Esophagus muscularis mucosa (tissue), 4 donors: Measurements from ENCODE around the gene CLDN22. TPM values are rescaled to one million over a fixed set of nuclear protein-coding genes. Genes with fewer than 3 reads are reported as not detected.

Experiments used
- DNase-seq: peaks from one replicate; pipeline ENCODE4 v3.0.0-alpha.2; 2017; ENCODE audit errors: extremely low spot score
- H3K27ac ChIP-seq, 4 donors: fragments of 200-600 bp; sonication (generic); replicated peaks in 1 of 4; 1 replicate in 3 of 4; 2 replicates in 1 of 4; pipeline ENCODE4 v1.5.1; 2016 to 2019; ENCODE audit warnings: mild to moderate bottlenecking in 1 of 4
- H3K27me3 ChIP-seq, 4 donors: fragments of 200-600 bp; sonication (generic); one replicate each; pipeline versions ENCODE4 v1.5.1 to v1.6.0; 2016 to 2019
- H3K36me3 ChIP-seq, 4 donors: fragments of 200-600 bp; sonication (generic); one replicate each; pipeline ENCODE4 v1.5.1; 2016 to 2019
- H3K4me1 ChIP-seq, 4 donors: fragments of 200-600 bp; sonication (generic); one replicate each; pipeline ENCODE4 v1.5.1; 2016 to 2019
- H3K4me3 ChIP-seq, 4 donors: fragments of 200-600 bp; sonication (generic); 1 replicate in 2 of 4; 2 replicates in 2 of 4; pipeline ENCODE4 v1.5.1; 2016 to 2019; ENCODE audit warnings: mild to moderate bottlenecking in 4 of 4, moderate library complexity in 1 of 4
- H3K9me3 ChIP-seq, 4 donors: fragments of 200-600 bp; sonication (generic); 1 replicate in 3 of 4; 2 replicates in 1 of 4; pipeline ENCODE4 v1.5.1; 2016 to 2019
- EP300 ChIP-seq: sonication (generic); formaldehyde crosslinking; IDR thresholded peaks from one replicate; pipeline ENCODE4 v1.6.1; 2017; ENCODE audit warnings: antibody characterized with exemption
- POLR2A ChIP-seq: fragments of 450-650 bp; IDR thresholded peaks from one replicate; pipeline ENCODE4 v1.6.1; 2017; ENCODE audit warnings: antibody characterized with exemption, moderate library complexity, mild to moderate bottlenecking, low read depth
- POLR2AphosphoS5 ChIP-seq, 2 donors: sonication (generic); formaldehyde crosslinking; IDR thresholded peaks; one replicate each; pipeline ENCODE4 v1.6.1; 2017; ENCODE audit warnings: antibody characterized with exemption in 2 of 2
- WGBS: methylation state at CpG from one replicate; pipeline ENCODE4 v1.1.5; 2018; 5-methylcytosine and 5-hydroxymethylcytosine counted together
- intact Hi-C: fragments of 100-400 bp; cut with DNase I; formaldehyde crosslinking; loops from one replicate; pipeline ENCODE4 v1.15.1; 2023
- total RNA-seq, 4 donors: library from RNA; depleted of rRNA; stranded (reverse); fragments of >200 nt; gene quantifications; one replicate each; pipeline versions ENCODE4 v1.1.0 to v1.2.1, GENCODE V29; 2016
- TF ChIP-seq, protein P1 (sequence below), 3 experiments: fragments of 200-600 bp in 2 of 3; fragments of 450-650 bp in 1 of 3; sonication (generic) in 2 of 3; IDR thresholded peaks; one replicate each; pipeline ENCODE4 v1.5.1; 2017 to 2019; ENCODE audit warnings: antibody characterized with exemption in 3 of 3, mild to moderate bottlenecking in 2 of 3, moderate library complexity in 1 of 3

The CLDN22 gene
- total RNA-seq, 4 donors from 2014 or later = not detected

DNA sequence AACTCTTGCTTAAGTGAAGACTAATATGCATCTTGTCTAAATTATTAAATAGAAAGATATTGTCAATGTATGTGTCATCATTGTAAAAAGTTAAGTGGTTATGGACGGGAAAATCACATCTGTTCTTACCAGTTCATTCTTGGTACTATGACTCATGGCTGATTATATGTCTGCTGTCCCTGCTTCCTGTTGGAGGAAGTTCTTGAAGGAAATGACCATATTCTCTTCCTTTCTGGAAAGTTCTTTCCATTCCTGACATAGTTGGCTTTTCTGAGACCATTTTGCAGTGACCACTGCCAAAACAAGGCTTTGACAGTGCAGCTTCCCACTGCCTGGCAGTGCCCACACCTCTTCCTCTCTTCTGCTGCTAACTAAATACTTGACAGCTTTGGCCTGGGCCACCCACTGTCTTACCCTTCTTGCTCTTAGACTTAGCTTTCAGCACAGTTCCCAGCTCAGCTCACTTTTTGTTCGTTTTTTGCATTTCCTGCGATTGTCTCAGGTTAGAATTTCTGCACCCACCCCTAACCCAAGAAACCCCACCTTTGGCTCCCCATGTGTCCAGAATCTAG is 15.4 kb upstream of the CLDN22 start:
- Histone ChIP-seq H3K9me3 (no peaks in the 10 kb centered on the region), H3K4me1 (peaks cover 0 to 2% (median under 1%) of the 10 kb centered on the region in 4 donors), H3K27me3 (no peaks in the 10 kb centered on the region), H3K36me3 (no peaks in the 10 kb centered on the region), H3K4me3 (no peak overlapping the region), H3K27ac (no peak overlapping the region)
- intact Hi-C loops = no loop called here
- WGBS = 64% methylated on average over 3 of the region's 3 CpGs
- no peak for DNase-seq
- TF ChIP-seq, protein P1, sequence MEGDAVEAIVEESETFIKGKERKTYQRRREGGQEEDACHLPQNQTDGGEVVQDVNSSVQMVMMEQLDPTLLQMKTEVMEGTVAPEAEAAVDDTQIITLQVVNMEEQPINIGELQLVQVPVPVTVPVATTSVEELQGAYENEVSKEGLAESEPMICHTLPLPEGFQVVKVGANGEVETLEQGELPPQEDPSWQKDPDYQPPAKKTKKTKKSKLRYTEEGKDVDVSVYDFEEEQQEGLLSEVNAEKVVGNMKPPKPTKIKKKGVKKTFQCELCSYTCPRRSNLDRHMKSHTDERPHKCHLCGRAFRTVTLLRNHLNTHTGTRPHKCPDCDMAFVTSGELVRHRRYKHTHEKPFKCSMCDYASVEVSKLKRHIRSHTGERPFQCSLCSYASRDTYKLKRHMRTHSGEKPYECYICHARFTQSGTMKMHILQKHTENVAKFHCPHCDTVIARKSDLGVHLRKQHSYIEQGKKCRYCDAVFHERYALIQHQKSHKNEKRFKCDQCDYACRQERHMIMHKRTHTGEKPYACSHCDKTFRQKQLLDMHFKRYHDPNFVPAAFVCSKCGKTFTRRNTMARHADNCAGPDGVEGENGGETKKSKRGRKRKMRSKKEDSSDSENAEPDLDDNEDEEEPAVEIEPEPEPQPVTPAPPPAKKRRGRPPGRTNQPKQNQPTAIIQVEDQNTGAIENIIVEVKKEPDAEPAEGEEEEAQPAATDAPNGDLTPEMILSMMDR (IDR thresholded peaks at IDR 0.05) = no peak
- TF ChIP-seq POLR2AphosphoS5 (IDR thresholded peaks at IDR 0.05) = no peak
- no peak for TF ChIP-seq POLR2A
- no peak for TF ChIP-seq EP300

- no peaks in the 10 kb centered on the region for H3K36me3 ChIP-seq
- DNase-seq = no peak
- WGBS = 93% methylated on average over 6 of the region's 6 CpGs
- no peak overlapping the region for H3K4me3 ChIP-seq
- H3K27me3 ChIP-seq = no peaks in the 10 kb centered on the region
- H3K4me1 ChIP-seq = peaks cover 0 to 8% (median 3%) of the 10 kb centered on the region in 4 donors
- H3K9me3 ChIP-seq = no peaks in the 10 kb centered on the region
- intact Hi-C loops = no loop called here
- TF ChIP-seq, protein P1 (IDR thresholded peaks at IDR 0.05) = no peak
- TF ChIP-seq EP300 = no peak
- no peak for TF ChIP-seq POLR2A
- TF ChIP-seq POLR2AphosphoS5 (IDR thresholded peaks at IDR 0.05) = no peak
- no peak overlapping the region for H3K27ac ChIP-seq
Observed at GRCh38 chr4:183333983-183334382, 13.9 kb upstream of the CLDN22 start.

DNA sequence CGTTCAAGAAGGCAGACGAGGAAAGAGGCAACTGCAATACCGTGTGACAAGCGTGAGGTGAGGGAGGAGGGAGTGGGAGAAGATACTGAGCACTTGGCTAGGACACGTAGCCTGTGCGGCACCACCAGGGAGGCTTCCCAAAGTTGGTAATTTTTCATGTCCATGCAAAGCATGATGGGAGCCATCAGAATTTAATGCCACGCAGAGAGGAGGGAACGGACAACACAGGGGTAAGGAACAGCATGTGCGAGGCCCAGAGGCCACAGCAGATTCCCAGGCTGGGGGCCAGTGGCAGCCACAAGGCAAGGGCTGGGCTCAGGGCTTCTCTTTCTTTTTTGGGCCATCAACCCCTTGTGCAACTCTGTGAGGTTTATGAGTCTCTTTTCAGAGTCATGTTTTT is 13.1 kb upstream of the CLDN22 start:
- H3K27me3 ChIP-seq = no peaks in the 10 kb centered on the region

DNA sequence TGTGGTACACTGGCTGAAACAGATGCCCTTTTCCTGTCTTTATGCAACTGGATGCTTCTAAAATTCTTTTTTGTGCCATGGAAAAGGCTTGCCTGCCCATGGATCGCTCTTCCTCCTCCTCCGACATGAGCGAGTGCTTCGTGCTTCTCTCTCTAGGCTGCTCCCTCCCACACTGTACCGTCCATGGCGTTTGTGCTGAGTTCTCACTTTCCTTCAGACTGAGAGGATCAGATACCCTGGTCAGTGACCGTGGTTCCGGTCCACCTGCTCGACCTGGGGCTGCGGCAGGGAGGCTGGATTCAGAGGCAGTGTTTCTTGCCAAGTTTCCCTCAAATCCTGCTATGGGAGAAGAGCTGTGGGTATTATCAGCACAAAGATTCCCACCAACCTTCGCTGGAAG is 12.4 kb upstream of the CLDN22 start:
- no peak overlapping the region for H3K4me3 ChIP-seq
- no peak for DNase-seq
- no peaks in the 10 kb centered on the region for H3K27me3 ChIP-seq
- H3K9me3 ChIP-seq = no peaks in the 10 kb centered on the region
- TF ChIP-seq EP300 (no peak), POLR2AphosphoS5 (IDR thresholded peaks at IDR 0.05) (no peak), POLR2A (no peak)
- TF ChIP-seq, protein P1 (IDR thresholded peaks at IDR 0.05) = no peak
- intact Hi-C loops = no loop called here
- WGBS = 91% methylated on average over 11 of the region's 11 CpGs
- H3K36me3 ChIP-seq = no peaks in the 10 kb centered on the region
- no peak overlapping the region for H3K27ac ChIP-seq
- peaks cover 0 to 8% (median 3%) of the 10 kb centered on the region in 4 donors for H3K4me1 ChIP-seq

More for the DNA sequence above, 13.1 kb upstream of the CLDN22 start:
- intact Hi-C loops = no loop called here
- Histone ChIP-seq H3K27ac (no peak overlapping the region), H3K4me3 (no peak overlapping the region), H3K4me1 (peaks cover 0 to 8% (median 3%) of the 10 kb centered on the region in 4 donors), H3K9me3 (no peaks in the 10 kb centered on the region), H3K36me3 (no peaks in the 10 kb centered on the region)
- DNase-seq = no peak
- WGBS = 93% methylated on average over 9 of the region's 9 CpGs
- TF ChIP-seq EP300 (no peak), POLR2A (no peak), POLR2AphosphoS5 (IDR thresholded peaks at IDR 0.05) (no peak)
- TF ChIP-seq, protein P1 (IDR thresholded peaks at IDR 0.05) = no peak

- intact Hi-C loops = no loop called here
- no peak overlapping the region for H3K4me3 ChIP-seq
- WGBS = 91% methylated on average over 2 of the region's 2 CpGs
- H3K27me3 ChIP-seq = no peaks in the 10 kb centered on the region
- H3K27ac ChIP-seq = no peak overlapping the region
- H3K9me3 ChIP-seq = no peaks in the 10 kb centered on the region
- H3K36me3 ChIP-seq = no peaks in the 10 kb centered on the region
- peaks cover 0 to 8% (median 2%) of the 10 kb centered on the region in 4 donors for H3K4me1 ChIP-seq
- DNase-seq = peak; percentile 66
- TF ChIP-seq, protein P1 (IDR thresholded peaks at IDR 0.05) = no peak
- TF ChIP-seq POLR2A (no peak), EP300 (no peak), POLR2AphosphoS5 (IDR thresholded peaks at IDR 0.05) (no peak)
Observed at GRCh38 chr4:183330841-183331240, 10.8 kb upstream of the CLDN22 start.
